Thoracic aorta (tissue), 2 donors: ENCODE measurements around the gene RINT1. TPM values are rescaled to one million over a fixed set of nuclear protein-coding genes. Genes with fewer than 3 reads are reported as not detected.
A peak's percentile ranks its signal among the peaks of the same experiment; 100 is the strongest.

Source experiments
- ATAC-seq: fragments of 150-250 bp; one replicate; pipeline ENCODE4 v1.8.0; 2017; ENCODE audit warnings: low read depth; ENCODE audit not compliant: insufficient number of reproducible peaks, low FRiP score
- DNase-seq: peaks from one replicate; pipeline ENCODE4 v3.0.0-alpha.2; 2020; ENCODE audit warnings: low spot score
- H3K27ac ChIP-seq, 2 donors: fragments of 200-600 bp; sonication (generic); 1 replicate in 1 of 2; 2 replicates in 1 of 2; pipeline ENCODE4 v1.5.1; 2016; ENCODE audit warnings: mild to moderate bottlenecking in 2 of 2, moderate library complexity in 2 of 2
- H3K27me3 ChIP-seq: fragments of 200-600 bp; sonication (generic); replicated peaks from 2 replicates; pipeline ENCODE4 v1.6.0; 2016; ENCODE audit warnings: mild to moderate bottlenecking; ENCODE audit not compliant: insufficient read depth
- H3K36me3 ChIP-seq: fragments of 200-600 bp; sonication (generic); one replicate; pipeline ENCODE4 v1.5.1; 2016
- H3K4me1 ChIP-seq, 2 donors: fragments of 200-600 bp; sonication (generic); 1 replicate in 1 of 2; 2 replicates in 1 of 2; pipeline versions ENCODE4 v1.5.1 to v1.6.0; 2016; ENCODE audit warnings: low read depth in 2 of 2, mild to moderate bottlenecking in 1 of 2; ENCODE audit not compliant: control insufficient read depth in 1 of 2
- H3K4me3 ChIP-seq: fragments of 200-600 bp; sonication (generic); 2 replicates; pipeline ENCODE4 v1.5.1; 2016; ENCODE audit warnings: mild to moderate bottlenecking
- H3K9me3 ChIP-seq: fragments of 200-600 bp; sonication (generic); 2 replicates; pipeline ENCODE4 v1.5.1; 2016
- CTCF ChIP-seq: fragments of 200-600 bp; sonication (generic); IDR thresholded peaks from one replicate; pipeline ENCODE4 v1.5.1; 2019; ENCODE audit warnings: antibody characterized with exemption
- total RNA-seq, 2 donors: library from RNA; depleted of rRNA; stranded (reverse); fragments of >200 nt; gene quantifications; one replicate each; pipeline versions ENCODE4 v1.1.0 to v1.2.3, GENCODE V29; 2016

RINT1 gene
- total RNA-seq, 2 donors from 2014 or later = 20.2 to 25.2 TPM

GRCh38 chr7:105493923-105494315, 38.1 kb upstream of the RINT1 start:
- ATAC-seq = no peak
- Histone ChIP-seq H3K4me1 (peaks cover 8 to 27% of the 10 kb centered on the region in 2 donors), H3K27ac (peak overlapping the region in 1 of 2 donors; percentile 14), H3K36me3 (no peaks in the 10 kb centered on the region), H3K9me3 (no peaks in the 10 kb centered on the region), H3K27me3 (no peaks in the 10 kb centered on the region), H3K4me3 (peak overlapping the region; percentile 60)
- no peak for DNase-seq
- TF ChIP-seq CTCF = no peak

GRCh38 chr7:105496521-105496920, 35.5 kb upstream of the RINT1 start:
- H3K4me1 ChIP-seq = peaks cover 8 to 27% of the 10 kb centered on the region in 2 donors
- TF ChIP-seq CTCF = no peak
- H3K9me3 ChIP-seq = no peaks in the 10 kb centered on the region
- no peak overlapping the region for H3K4me3 ChIP-seq
- DNase-seq (no peak), ATAC-seq (no peak)
- H3K36me3 ChIP-seq = no peaks in the 10 kb centered on the region
- H3K27me3 ChIP-seq = no peaks in the 10 kb centered on the region
- peak overlapping the region in 1 of 2 donors; percentile 24 for H3K27ac ChIP-seq

GRCh38 chr7:105497016-105497415, 35.0 kb upstream of the RINT1 start:
- peaks cover 8 to 27% of the 10 kb centered on the region in 2 donors for H3K4me1 ChIP-seq
- no peak for ATAC-seq

GRCh38 chr7:105502173-105502572, 29.8 kb upstream of the RINT1 start:
- H3K4me3 ChIP-seq = no peak overlapping the region
- peaks cover 0 to under 1% of the 10 kb centered on the region in 2 donors for H3K4me1 ChIP-seq
- no peak overlapping the region for H3K27ac ChIP-seq
- no peak for ATAC-seq
- H3K9me3 ChIP-seq = no peaks in the 10 kb centered on the region
- H3K36me3 ChIP-seq = peaks cover 6% of the 10 kb centered on the region
- no peak for DNase-seq
- no peak for TF ChIP-seq CTCF
- no peaks in the 10 kb centered on the region for H3K27me3 ChIP-seq

More at GRCh38 chr7:105497016-105497415, 35.0 kb upstream of the RINT1 start:
- Histone ChIP-seq H3K27me3 (no peaks in the 10 kb centered on the region), H3K36me3 (no peaks in the 10 kb centered on the region), H3K9me3 (no peaks in the 10 kb centered on the region), H3K4me3 (no peak overlapping the region), H3K27ac (no peak overlapping the region)
- no peak for TF ChIP-seq CTCF
- no peak for DNase-seq

- Histone ChIP-seq H3K27me3 (no peaks in the 10 kb centered on the region), H3K9me3 (no peaks in the 10 kb centered on the region), H3K4me3 (no peak overlapping the region), H3K27ac (no peak overlapping the region), H3K4me1 (no peaks in the 10 kb centered on the region), H3K36me3 (no peaks in the 10 kb centered on the region)
- no peak for DNase-seq
- ATAC-seq = no peak
- no peak for TF ChIP-seq CTCF
Observed at GRCh38 chr7:105512415-105512814, 19.6 kb upstream of the RINT1 start.
